CD4-positive, alpha-beta T cell (primary cell): ENCODE measurements around the gene KIAA0232. TPM values are rescaled to one million over a fixed set of nuclear protein-coding genes. Genes with fewer than 3 reads are reported as not detected.
"Not testable (repeated sequence)": the region's sequence is repeated elsewhere in the genome, so short reads cannot be mapped to it uniquely, and the experiment has no call there.

Experiments
- ATAC-seq: fragments of 200-7000 bp; cut with Tn5 transposase; one replicate; pipeline ENCODE4 v1.10.0; 2022; ENCODE audit warnings: mild to moderate bottlenecking; ENCODE audit not compliant: poor library complexity
- CTCF ChIA-PET: fragments of 350-600 bp; sonication (Branson Sonifier 250); formaldehyde crosslinking; loops from one replicate; lab custom pipeline; 2021; ENCODE audit warnings: antibody characterized with exemption, inconsistent platforms; lab: Charles Lee
- POLR2A ChIA-PET: fragments of 350-600 bp; sonication (Branson Sonifier 250); formaldehyde crosslinking; loops from one replicate; lab custom pipeline; 2021; ENCODE audit warnings: antibody characterized with exemption, inconsistent platforms; lab: Charles Lee
- DNase-seq, 14 experiments: peaks; one replicate each; pipeline ENCODE4 v3.0.0-alpha.2; 2013 to 2020; ENCODE audit warnings: mixed read lengths in 2 of 14
- H3K27ac ChIP-seq, 2 donors: one replicate each; pipeline versions ENCODE4 v1.5.1 to v1.7.0; 2013; ENCODE audit warnings: low read length in 2 of 2, low read depth in 1 of 2, mild to moderate bottlenecking in 1 of 2
- H3K27me3 ChIP-seq, 2 experiments: 1 replicate in 1 of 2; 2 replicates in 1 of 2; pipeline versions ENCODE4 v1.6.1 to v1.7.0; 2013; ENCODE audit warnings: low read length in 2 of 2, control low read depth in 1 of 2, mild to moderate bottlenecking in 1 of 2, moderate library complexity in 1 of 2; ENCODE audit not compliant: insufficient read depth in 2 of 2, control insufficient read depth in 1 of 2
- H3K36me3 ChIP-seq: one replicate; pipeline ENCODE4 v1.6.1; 2013; ENCODE audit warnings: low read length, control low read depth; ENCODE audit not compliant: insufficient read depth
- H3K4me1 ChIP-seq: one replicate; pipeline ENCODE4 v1.6.1; 2013; ENCODE audit warnings: low read length, control low read depth; ENCODE audit not compliant: insufficient read depth
- H3K4me3 ChIP-seq: one replicate; pipeline ENCODE4 v1.5.1; 2013; ENCODE audit warnings: mild to moderate bottlenecking, low read length, moderate library complexity
- H3K9me3 ChIP-seq, 2 experiments: 1 replicate in 1 of 2; 2 replicates in 1 of 2; pipeline versions ENCODE4 v1.6.1 to v1.7.0; 2013; ENCODE audit warnings: low read length in 2 of 2, mild to moderate bottlenecking in 2 of 2, control low read depth in 1 of 2, moderate library complexity in 1 of 2; ENCODE audit not compliant: control insufficient read depth in 1 of 2, insufficient read depth in 1 of 2
- H3K27ac Mint-ChIP-seq: one replicate; pipeline ENCODE4 v1.8.0; 2020; ENCODE audit warnings: mixed read lengths
- H3K27me3 Mint-ChIP-seq: one replicate; pipeline ENCODE4 v1.8.0; 2021; ENCODE audit warnings: mixed read lengths
- H3K36me3 Mint-ChIP-seq: one replicate; pipeline ENCODE4 v1.8.0; 2021; ENCODE audit warnings: low read depth, mixed read lengths
- H3K4me1 Mint-ChIP-seq: one replicate; pipeline ENCODE4 v1.8.0; 2021; ENCODE audit warnings: low read depth, mixed read lengths
- H3K4me3 Mint-ChIP-seq: one replicate; pipeline ENCODE4 v1.8.0; 2020; ENCODE audit warnings: mild to moderate bottlenecking, mixed read lengths
- H3K9me3 Mint-ChIP-seq: one replicate; pipeline ENCODE4 v1.8.0; 2020; ENCODE audit warnings: mixed read lengths
- CTCF ChIP-seq: fragments of 200-600 bp; IDR thresholded peaks from one replicate; pipeline ENCODE4 v1.8.0; 2022; ENCODE audit warnings: antibody characterized with exemption, mild to moderate bottlenecking
- intact Hi-C, 2 experiments: fragments of 100-400 bp; cut with DNase I in 1 of 2; cut with micrococcal nuclease in 1 of 2; formaldehyde crosslinking; loops; one replicate each; pipeline versions ENCODE4 v1.15.1 to v1.9.0; 2023 to 2025; cut with DNase I, micrococcal nuclease
- total RNA-seq, 174 experiments: library from RNA in 2 of 174; stranded (reverse) in 2 of 174; gene quantifications; one replicate each; pipeline ENCODE4 v1.2.3 and lab custom pipeline; 2021 to 2026

Gene KIAA0232
- total RNA-seq, 2 experiments from 2014 or later, result 15.3 to 17.8 TPM

GRCh38 chr4:6788123-6788522, 5.6 kb downstream of the KIAA0232 start:
- ChIA-PET CTCF (no interaction called here), POLR2A (interaction anchor here (0.7 kb wide), 1 partner anchor 11 kb away, joined by 3 read pairs; no protein-coding TSS in a partner anchor)
- Mint-ChIP-seq H3K36me3 (peaks cover 41% of the 10 kb centered on the region), H3K27ac (peak overlapping the region; percentile 55), H3K4me1 (peaks cover 69% of the 10 kb centered on the region), H3K4me3 (no peak overlapping the region), H3K27me3 (no peaks in the 10 kb centered on the region), H3K9me3 (no peaks in the 10 kb centered on the region)
- intact Hi-C loops, result loop anchor here in 1 of 2 experiments (10.0 kb wide), 2 partner anchors 67 to 113 kb away; a partner anchor contains a TSS
- DNase-seq, result peak in 1 of 14 experiments; percentile 23
- Histone ChIP-seq H3K36me3 (peaks cover 15% of the 10 kb centered on the region), H3K4me3 (no peak overlapping the region), H3K4me1 (peaks cover 32% of the 10 kb centered on the region), H3K27me3 (no peaks in the 10 kb centered on the region), H3K27ac (no peak overlapping the region), H3K9me3 (no peaks in the 10 kb centered on the region)
- no peak for ATAC-seq
- TF ChIP-seq CTCF, result no peak

DNA sequence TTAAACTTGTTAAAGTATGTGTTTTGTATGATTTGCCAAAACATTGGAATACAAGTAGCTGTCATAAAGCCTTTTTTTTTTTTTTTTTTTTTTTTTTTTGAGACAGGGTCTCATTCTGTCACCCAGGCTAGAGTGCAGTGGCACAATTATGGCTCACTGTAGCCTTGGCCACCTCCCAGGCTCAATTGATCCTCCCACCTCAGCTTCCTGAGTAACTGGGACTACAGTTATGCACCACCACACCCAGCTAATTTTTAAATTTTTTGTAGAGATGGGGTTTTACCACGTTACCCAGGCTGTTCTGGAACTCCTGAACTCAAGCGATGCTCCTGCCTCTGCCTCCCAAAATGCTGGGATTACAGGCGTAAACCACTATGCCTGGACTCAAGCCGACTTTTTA, 8.7 kb downstream of the KIAA0232 start:
- ATAC-seq, H3K4me3 Mint-ChIP-seq, H3K27me3 Mint-ChIP-seq, POLR2A ChIA-PET, intact Hi-C loops, CTCF ChIA-PET, H3K27ac Mint-ChIP-seq, H3K4me3 ChIP-seq, H3K27me3 ChIP-seq, DNase-seq, H3K9me3 ChIP-seq, H3K9me3 Mint-ChIP-seq, H3K27ac ChIP-seq: not testable (repeated sequence)
- peaks cover 44% of the 10 kb centered on the region for H3K36me3 Mint-ChIP-seq
- Histone ChIP-seq H3K36me3 (peaks cover 15% of the 10 kb centered on the region), H3K4me1 (peaks cover 27% of the 10 kb centered on the region)
- peaks cover 71% of the 10 kb centered on the region for H3K4me1 Mint-ChIP-seq

GRCh38 chr4:6791796-6792195, 9.3 kb downstream of the KIAA0232 start:
- H3K27me3 ChIP-seq, DNase-seq, H3K4me3 Mint-ChIP-seq, intact Hi-C loops, H3K27ac Mint-ChIP-seq, H3K27ac ChIP-seq, POLR2A ChIA-PET, H3K27me3 Mint-ChIP-seq, ATAC-seq, H3K4me3 ChIP-seq, H3K9me3 ChIP-seq, CTCF ChIA-PET, H3K9me3 Mint-ChIP-seq: not testable (repeated sequence)
- peaks cover 27% of the 10 kb centered on the region for H3K4me1 ChIP-seq
- H3K36me3 ChIP-seq, result peaks cover 15% of the 10 kb centered on the region
- H3K36me3 Mint-ChIP-seq, result peaks cover 47% of the 10 kb centered on the region
- peaks cover 77% of the 10 kb centered on the region for H3K4me1 Mint-ChIP-seq

DNA sequence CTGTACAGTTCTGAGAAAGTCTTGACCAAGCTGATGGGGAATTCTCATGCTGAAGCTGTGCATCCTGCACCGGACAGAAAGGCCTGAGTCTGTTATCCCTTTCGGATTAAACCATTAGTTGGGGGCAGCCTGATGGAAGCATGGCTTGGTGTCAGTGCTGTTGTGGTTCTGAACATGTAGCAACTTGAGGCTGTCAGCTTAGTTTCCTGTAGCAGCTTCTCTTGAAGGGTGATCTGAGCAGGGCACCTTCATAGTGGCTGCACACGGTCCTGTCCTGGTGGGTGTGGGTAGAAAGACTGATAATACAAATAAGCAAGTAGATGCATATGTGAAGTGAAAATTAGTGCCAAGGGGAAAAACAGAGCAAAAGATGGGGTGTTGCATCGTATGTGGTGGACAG, 11.7 kb downstream of the KIAA0232 start:
- Histone ChIP-seq H3K27me3 (no peaks in the 10 kb centered on the region), H3K4me1 (peaks cover 28% of the 10 kb centered on the region), H3K9me3 (no peaks in the 10 kb centered on the region), H3K4me3 (no peak overlapping the region), H3K27ac (no peak overlapping the region), H3K36me3 (peaks cover 6% of the 10 kb centered on the region)
- peaks cover 75% of the 10 kb centered on the region for H3K4me1 Mint-ChIP-seq
- no peak for TF ChIP-seq CTCF
- CTCF ChIA-PET, result no interaction called here
- H3K36me3 Mint-ChIP-seq, result peaks cover 36% of the 10 kb centered on the region
- intact Hi-C loops, result no loop called here
- H3K4me3 Mint-ChIP-seq, result no peak overlapping the region
- no peak overlapping the region for H3K27ac Mint-ChIP-seq
- DNase-seq (no peak), ATAC-seq (no peak)
- no peaks in the 10 kb centered on the region for H3K27me3 Mint-ChIP-seq
- no peaks in the 10 kb centered on the region for H3K9me3 Mint-ChIP-seq
- POLR2A ChIA-PET, result interaction anchor here (1.3 kb wide), 1 partner anchor 274 kb away, joined by 4 read pairs; the partner anchor contains the start of gene GRPEL1
